Right renal cortex interstitium (tissue), 3 donors: ENCODE results near the gene THSD4. TPM values are rescaled to one million over a fixed set of nuclear protein-coding genes. Genes with fewer than 3 reads are reported as not detected.
"Not testable (repeated sequence)": the region's sequence is repeated elsewhere in the genome, so short reads cannot be mapped to it uniquely, and the experiment has no call there.

Experiments
- DNase-seq, 3 donors: peaks; one replicate each; pipeline ENCODE4 v3.0.0-alpha.2; 2013; ENCODE audit warnings: low read depth in 3 of 3, low spot score in 2 of 3
- polyA plus RNA-seq, 3 donors: library from polyadenylated mRNA; unstranded; fragments of 120-200 nt; gene quantifications; one replicate each; pipeline ENCODE4 v1.2.1, GENCODE V29; 2013; ENCODE audit not compliant: insufficient read length in 3 of 3

The THSD4 gene
- polyA plus RNA-seq, 3 donors = 31.9 to 39.4 (median 33.2) TPM

GRCh38 chr15:71312194-71312708 is 197.0 kb downstream of the THSD4 start:
- DNase-seq = no peak

- DNase-seq = no peak
These were observed 197.6 kb downstream of the THSD4 start for GRCh38 chr15:71312731-71313460.

- no peak for DNase-seq
These were observed 198.5 kb downstream of the THSD4 start for GRCh38 chr15:71313806-71314205.

- no peak for DNase-seq
These were observed 199.8 kb downstream of the THSD4 start for GRCh38 chr15:71314956-71315537.

- no peak for DNase-seq
These were observed 201.6 kb downstream of the THSD4 start for GRCh38 chr15:71316911-71317310.

GRCh38 chr15:71319424-71319823 is 204.2 kb downstream of the THSD4 start:
- not testable (repeated sequence) for DNase-seq

- DNase-seq = no peak
These were observed 204.7 kb downstream of the THSD4 start for GRCh38 chr15:71319935-71320334.

- no peak for DNase-seq
These were observed 207.8 kb downstream of the THSD4 start for GRCh38 chr15:71323082-71323481.

- DNase-seq = no peak
These were observed 208.3 kb downstream of the THSD4 start for GRCh38 chr15:71323584-71323983.

- DNase-seq = no peak
These were observed 210.2 kb downstream of the THSD4 start for GRCh38 chr15:71325481-71325880.

GRCh38 chr15:71328453-71328852 is 213.2 kb downstream of the THSD4 start:
- DNase-seq = no peak

GRCh38 chr15:71329041-71329440 is 213.8 kb downstream of the THSD4 start:
- DNase-seq = peak in 1 of 3 donors; percentile 59

- no peak for DNase-seq
These were observed 214.4 kb downstream of the THSD4 start for GRCh38 chr15:71329497-71330260.

- no peak for DNase-seq
These were observed 215.4 kb downstream of the THSD4 start for GRCh38 chr15:71330638-71331162.

- no peak for DNase-seq
These were observed 215.9 kb downstream of the THSD4 start for GRCh38 chr15:71331173-71331572.

GRCh38 chr15:71332431-71333004 is 217.2 kb downstream of the THSD4 start:
- DNase-seq = no peak

GRCh38 chr15:71333136-71333700 is 217.9 kb downstream of the THSD4 start:
- DNase-seq = no peak

GRCh38 chr15:71333839-71334238 is 218.6 kb downstream of the THSD4 start:
- DNase-seq = no peak

- no peak for DNase-seq
These were observed 219.2 kb downstream of the THSD4 start for GRCh38 chr15:71334434-71334833.

- DNase-seq = no peak
These were observed 219.6 kb downstream of the THSD4 start for GRCh38 chr15:71334873-71335272.

- DNase-seq = no peak
These were observed 220.3 kb downstream of the THSD4 start for GRCh38 chr15:71335591-71335990.
